KOPT-K1 (cell line): ENCODE data around the gene MFGE8.

Source experiments
- H3K27ac ChIP-seq: fragments of 200-600 bp; sonication (generic); 2 replicates; pipeline ENCODE4 v1.5.1; 2016; ENCODE audit warnings: antibody characterized with exemption, mild to moderate bottlenecking, low read depth, low read length; ENCODE audit not compliant: poor library complexity, severe bottlenecking
- H3K36me3 ChIP-seq: fragments of 200-600 bp; sonication (generic); 2 replicates; pipeline ENCODE4 v1.5.1; 2017; ENCODE audit warnings: antibody characterized with exemption, mild to moderate bottlenecking, low read length, moderate library complexity; ENCODE audit not compliant: insufficient read depth
- H3K9me3 ChIP-seq: fragments of 200-600 bp; sonication (generic); 2 replicates; pipeline ENCODE4 v1.5.1; 2017; ENCODE audit warnings: antibody characterized with exemption, low read length, mild to moderate bottlenecking; ENCODE audit not compliant: insufficient read depth, poor library complexity, severe bottlenecking

MFGE8 gene

DNA sequence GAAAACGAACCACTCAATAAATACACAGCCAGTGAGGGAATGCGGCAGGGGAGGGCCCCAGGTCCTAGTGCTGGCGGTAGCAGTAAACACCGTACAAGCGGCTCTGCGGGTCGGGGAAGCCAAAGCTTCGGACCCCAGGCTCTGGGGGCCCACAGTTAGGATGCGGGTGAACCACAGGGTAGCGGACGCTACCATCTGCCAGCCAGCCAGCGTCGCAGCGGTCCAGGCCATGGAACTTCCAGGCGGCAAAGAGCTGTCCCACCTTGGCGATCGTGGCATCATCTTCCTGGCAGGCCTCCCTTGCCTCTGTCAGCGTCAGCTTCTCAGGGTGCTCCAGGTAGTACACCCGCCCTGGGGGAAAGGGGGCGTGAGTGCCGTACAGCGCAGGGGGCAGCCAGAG, 35.3 kb downstream of the MFGE8 start:
- H3K36me3 ChIP-seq: no peaks in the 10 kb centered on the region
- H3K27ac ChIP-seq: no peak overlapping the region
- H3K9me3 ChIP-seq: no peaks in the 10 kb centered on the region

DNA sequence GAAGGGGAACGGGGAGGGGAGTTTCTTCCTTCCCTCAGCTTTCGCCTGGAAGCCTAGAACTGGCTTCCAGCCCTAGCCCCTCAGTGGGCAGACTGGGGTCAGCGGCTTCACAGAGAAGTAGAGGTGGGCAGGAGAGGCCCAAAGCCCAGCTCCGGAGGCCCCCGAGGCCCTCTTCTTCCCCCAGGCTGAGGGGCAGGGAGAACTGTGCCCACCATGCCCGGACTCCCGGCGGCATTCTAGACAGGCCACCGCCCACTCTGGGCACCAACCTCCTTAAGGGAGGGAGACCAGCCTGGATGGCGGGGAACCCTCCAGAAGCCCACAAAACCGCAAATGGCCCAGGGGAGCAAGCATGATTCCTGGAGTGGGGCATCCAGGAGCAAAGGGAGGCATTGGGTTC, 35.8 kb downstream of the MFGE8 start:
- Histone ChIP-seq H3K36me3 (no peaks in the 10 kb centered on the region), H3K27ac (no peak overlapping the region), H3K9me3 (no peaks in the 10 kb centered on the region)

DNA sequence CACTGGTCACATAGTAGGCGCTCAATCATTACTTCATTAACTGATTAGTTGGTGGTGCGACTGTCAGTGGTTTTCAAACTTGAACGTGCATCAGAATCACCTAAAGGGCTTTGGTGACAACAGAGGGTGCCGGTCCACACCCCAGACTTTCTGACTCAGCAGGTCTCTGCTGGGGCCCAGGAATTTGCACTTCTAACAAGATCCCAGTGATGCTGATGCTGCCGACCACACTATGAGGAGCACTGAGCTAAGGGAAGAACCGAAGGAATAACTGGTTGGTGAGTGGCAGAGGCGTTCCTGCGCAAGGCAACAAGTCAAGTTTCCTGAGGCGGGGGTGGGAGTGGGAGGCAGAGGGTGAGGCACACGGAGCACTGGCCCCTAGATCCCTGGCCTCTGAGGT, 36.6 kb downstream of the MFGE8 start:
- Histone ChIP-seq H3K36me3 (no peaks in the 10 kb centered on the region), H3K27ac (no peak overlapping the region), H3K9me3 (no peaks in the 10 kb centered on the region)

DNA sequence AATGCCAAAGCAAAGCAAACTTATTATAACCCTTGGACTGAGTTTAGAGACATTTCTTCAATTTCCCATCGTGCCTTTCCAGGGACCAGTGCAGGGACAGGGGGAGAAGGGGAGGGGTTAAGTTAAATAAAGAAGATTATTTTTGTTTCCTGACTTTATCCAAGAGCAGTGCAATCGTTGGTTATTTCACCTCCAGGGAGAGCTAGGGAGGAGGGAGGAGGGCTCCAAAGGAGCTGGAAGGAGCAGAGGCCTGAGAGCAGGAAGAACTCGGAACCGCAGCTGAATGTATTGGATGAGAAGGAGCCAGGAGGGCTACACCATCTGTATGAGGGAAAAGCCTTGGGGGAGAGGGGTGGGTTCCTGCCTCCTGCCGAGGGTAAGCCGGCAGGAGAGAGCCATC, 38.5 kb downstream of the MFGE8 start:
- no peaks in the 10 kb centered on the region for H3K36me3 ChIP-seq
- H3K27ac ChIP-seq: no peak overlapping the region
- no peaks in the 10 kb centered on the region for H3K9me3 ChIP-seq

DNA sequence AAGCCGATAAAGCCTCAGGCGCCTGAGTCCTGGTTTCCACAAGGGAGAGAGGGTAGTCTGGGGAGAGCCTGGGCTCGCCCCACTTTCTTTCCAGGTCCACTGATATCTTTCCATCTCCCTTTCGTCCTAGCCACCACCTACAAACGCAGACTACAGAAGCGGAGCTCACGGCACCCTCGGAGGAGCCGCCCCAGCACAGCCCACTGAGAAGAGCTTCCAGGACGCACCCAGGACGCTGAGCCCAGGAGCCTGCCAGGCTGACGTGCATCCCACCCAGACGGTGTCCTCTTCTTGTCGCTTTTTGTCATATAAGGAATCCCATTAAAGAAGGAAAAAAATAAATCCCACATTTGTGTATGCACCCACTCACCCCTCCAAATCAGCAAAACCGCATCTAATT, 38.9 kb downstream of the MFGE8 start:
- no peaks in the 10 kb centered on the region for H3K9me3 ChIP-seq
- H3K36me3 ChIP-seq: no peaks in the 10 kb centered on the region
- H3K27ac ChIP-seq: no peak overlapping the region

DNA sequence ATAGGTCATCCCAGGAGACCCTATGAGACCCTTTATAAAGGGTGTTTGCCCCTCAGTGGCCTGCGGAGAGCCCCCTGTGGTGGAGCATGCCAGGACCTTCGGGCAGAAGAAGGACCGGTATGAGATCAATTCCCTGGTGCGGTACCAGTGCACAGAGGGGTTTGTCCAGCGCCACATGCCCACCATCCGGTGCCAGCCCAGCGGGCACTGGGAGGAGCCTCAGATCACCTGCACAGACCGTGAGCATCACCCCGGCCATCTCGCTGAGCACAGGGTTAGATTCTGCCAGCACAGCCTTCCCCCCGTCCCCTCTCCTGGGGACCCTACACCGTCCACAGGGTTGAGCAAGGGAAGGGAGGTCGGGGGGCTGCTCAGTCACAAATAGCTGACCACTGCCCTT, 39.4 kb downstream of the MFGE8 start:
- Histone ChIP-seq H3K27ac (no peak overlapping the region), H3K9me3 (no peaks in the 10 kb centered on the region)

DNA sequence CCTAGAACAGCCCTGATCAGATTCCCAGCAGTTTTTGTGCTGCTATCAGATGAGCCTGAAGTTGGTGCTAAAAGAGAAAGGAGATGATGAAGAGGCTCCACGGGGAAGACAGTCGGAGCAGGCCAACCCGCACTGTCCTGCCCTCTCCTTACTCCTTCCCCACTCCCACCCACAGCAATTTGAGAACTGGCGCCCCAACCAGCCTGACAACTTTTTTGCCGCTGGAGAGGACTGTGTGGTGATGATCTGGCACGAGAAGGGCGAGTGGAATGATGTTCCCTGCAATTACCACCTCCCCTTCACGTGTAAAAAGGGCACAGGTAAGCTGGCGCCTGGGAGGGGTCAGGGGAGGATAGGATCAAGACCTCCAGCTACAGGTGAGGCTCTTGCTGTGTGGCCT, 40.5 kb downstream of the MFGE8 start:
- no peaks in the 10 kb centered on the region for H3K36me3 ChIP-seq
- H3K9me3 ChIP-seq: no peaks in the 10 kb centered on the region
- no peak overlapping the region for H3K27ac ChIP-seq

More for the DNA sequence above, 39.4 kb downstream of the MFGE8 start:
- no peaks in the 10 kb centered on the region for H3K36me3 ChIP-seq

DNA sequence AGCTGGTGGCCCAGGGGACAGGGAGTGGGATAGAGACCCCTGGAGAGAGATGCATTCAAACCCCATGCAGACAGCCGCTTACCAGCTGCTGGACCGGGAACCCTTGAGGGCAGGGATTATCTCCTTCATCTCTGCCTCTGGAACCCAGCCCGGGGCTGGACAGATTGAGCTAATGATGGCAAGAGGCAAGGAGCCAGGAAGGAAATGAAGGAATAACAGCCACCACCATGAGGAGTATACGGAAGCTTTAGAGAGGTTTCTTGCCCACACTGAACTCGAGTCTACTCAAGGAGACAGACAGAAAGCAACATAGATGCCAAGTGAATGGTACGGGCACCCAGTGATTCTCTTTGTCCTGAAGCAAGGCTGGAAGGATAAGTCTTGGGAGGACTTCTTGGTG, 41.1 kb downstream of the MFGE8 start:
- no peaks in the 10 kb centered on the region for H3K9me3 ChIP-seq
- H3K36me3 ChIP-seq: no peaks in the 10 kb centered on the region
- H3K27ac ChIP-seq: no peak overlapping the region

DNA sequence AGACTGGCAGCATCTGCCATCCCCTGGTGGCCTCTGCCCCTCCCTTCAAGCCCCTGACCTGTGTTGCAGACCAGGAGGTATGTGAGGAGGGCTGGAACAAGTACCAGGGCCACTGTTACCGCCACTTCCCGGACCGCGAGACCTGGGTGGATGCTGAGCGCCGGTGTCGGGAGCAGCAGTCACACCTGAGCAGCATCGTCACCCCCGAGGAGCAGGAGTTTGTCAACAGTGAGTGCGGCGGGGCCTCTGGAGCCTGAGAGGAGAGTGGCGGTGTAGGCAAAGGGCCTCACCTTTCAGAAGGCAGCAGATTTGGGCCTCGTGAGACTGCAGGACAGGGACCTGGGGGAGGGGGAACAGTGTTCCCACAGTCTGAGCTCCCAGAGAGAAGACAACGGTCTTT, 41.9 kb downstream of the MFGE8 start:
- Histone ChIP-seq H3K9me3 (no peaks in the 10 kb centered on the region), H3K36me3 (no peaks in the 10 kb centered on the region), H3K27ac (no peak overlapping the region)

DNA sequence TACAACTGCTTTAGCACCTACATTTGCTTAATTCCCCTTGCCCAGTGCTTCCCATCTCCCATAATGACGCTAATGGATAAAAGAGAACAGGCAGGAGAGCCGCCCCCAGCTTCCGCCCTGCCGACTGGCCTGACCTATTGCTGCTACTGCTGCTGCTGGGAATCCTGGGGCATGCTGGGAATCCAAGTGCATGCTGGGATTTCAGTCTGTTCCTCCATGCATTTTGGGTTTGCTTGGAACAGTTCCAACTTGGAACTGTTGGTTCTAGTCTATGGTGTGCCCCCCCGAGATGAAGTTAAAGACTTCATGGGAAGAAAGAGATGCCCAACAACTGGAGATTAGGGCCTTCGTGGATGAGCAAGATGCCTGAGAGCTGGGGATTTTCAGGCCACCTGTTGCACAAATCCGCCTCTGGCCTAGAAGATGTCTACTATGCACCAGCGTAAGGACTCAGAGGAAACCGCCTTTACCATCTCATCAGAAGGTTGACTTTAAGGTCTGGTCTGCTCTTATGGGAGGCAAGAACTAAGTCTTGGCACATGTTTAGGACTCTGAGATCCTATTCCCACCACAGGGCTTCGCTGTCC, 46.8 kb downstream of the MFGE8 start:
- Histone ChIP-seq H3K36me3 (no peaks in the 10 kb centered on the region), H3K27ac (no peak overlapping the region), H3K9me3 (no peaks in the 10 kb centered on the region)

DNA sequence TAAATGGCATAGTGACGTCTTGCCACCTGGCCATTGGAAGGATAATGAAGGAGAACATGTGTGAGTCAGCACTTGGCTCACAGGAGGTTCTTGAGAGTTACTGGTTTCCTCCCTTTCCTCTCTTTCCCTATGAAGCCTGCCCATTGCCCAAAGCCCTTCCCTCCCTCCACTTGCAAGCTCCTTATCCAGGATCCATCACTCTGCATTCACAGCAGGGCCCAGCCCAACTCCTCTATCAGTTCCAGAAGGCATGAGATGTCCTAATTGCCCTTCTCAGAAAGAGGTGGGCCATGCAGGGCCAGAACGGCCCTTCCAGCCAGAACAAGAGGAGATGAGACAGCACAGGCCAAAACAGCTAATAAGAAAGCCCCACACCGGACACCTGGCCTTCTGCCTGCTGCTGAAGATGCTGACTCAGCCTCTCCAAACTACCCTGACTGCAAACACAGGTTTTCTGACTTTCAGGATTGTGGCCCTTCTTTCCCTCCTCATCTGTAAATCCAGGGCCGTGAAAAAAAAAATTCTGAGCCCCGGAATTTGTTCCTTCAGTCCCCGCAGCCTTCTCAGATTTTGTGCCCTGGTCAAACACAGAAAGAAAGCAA, 47.6 kb downstream of the MFGE8 start:
- Histone ChIP-seq H3K9me3 (no peaks in the 10 kb centered on the region), H3K36me3 (no peaks in the 10 kb centered on the region), H3K27ac (no peak overlapping the region)

DNA sequence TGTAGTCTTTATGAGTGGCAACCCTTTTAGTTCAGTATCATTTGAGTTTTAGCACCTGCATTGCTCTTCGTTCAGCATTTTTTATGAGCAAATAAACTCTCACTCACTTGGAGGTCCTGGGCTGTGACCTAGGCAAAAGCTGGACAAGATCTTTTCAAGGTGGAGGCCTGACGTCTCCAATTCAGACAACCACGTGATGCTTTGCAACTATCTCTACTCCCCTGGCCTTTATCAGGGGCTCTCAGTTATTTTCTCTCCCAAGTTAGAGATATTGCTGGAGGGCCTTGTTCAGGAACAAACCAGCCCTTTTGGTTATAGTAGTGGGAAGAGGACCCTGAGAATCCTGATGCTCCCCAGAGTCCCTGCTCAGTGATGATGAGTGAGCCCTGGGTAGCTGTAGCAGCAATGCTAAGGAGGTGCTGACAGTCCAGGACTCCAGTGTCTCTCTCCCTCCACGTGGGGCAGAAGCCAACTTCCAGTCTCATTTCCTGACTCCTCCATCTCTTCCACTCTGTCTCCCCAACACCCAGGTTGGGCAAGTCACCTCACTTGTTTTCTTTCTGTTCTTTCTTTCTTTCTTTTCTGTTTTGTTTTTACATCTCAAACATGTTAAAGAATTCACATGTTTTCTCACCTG, 48.2 kb downstream of the MFGE8 start:
- Histone ChIP-seq H3K27ac (no peak overlapping the region), H3K36me3 (no peaks in the 10 kb centered on the region), H3K9me3 (no peaks in the 10 kb centered on the region)

DNA sequence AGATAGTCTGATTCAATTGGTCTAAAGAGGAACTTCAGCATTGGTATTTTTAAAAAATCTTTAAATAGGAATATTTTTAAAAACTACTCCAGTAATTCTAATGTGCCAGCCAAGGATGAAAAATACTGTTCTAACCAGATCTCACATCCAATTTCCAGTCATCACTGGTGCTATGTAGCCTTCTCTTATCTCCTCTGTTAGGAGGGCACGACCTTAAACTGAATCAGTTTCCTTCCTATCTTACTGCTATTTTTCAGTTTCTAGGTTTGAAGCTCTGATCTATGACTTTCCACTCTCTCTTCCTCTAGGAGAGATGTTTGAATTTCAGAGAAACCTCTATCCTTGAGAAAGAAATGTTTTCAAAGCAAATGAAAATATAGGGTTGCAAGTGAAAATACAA, 49.8 kb downstream of the MFGE8 start:
- no peak overlapping the region for H3K27ac ChIP-seq
- no peaks in the 10 kb centered on the region for H3K36me3 ChIP-seq
- H3K9me3 ChIP-seq: no peaks in the 10 kb centered on the region

DNA sequence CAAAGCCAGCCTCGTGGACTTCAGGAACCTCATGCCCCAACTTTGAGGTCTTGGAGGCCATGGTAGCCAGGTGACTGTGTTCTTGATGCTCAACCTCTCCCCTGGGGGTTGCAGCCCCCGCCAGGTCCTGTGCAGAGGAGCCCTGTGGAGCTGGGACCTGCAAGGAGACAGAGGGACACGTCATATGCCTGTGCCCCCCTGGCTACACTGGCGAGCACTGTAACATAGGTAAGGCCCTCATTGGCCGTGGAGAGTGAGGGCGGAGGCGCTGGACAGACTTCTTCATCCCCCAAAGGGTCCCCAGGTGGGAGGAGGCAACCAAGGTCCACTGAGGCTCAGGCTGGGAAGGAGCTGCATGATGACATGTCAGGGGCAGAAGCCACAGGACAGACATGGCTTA, 53.0 kb downstream of the MFGE8 start:
- Histone ChIP-seq H3K27ac (no peak overlapping the region), H3K9me3 (peaks cover under 1% of the 10 kb centered on the region), H3K36me3 (no peaks in the 10 kb centered on the region)

DNA sequence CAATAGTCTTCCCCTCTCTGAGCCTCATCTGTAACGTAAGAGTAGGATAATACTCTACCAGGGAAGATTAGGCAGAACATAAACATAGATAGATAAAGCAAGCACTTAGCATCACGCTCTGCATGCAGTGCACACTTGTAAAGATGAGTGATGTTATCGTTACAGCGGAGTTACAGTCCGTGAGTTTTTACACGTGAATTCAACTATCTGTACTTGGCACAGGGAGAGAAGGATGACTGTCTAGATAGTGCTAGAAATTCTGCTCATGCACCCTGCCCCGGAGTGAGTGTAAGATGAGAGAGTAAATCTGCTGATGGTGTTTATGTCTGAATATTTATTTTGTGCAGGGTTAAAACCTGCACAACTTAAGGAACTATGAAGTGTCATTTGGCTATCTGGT, 53.6 kb downstream of the MFGE8 start:
- Histone ChIP-seq H3K9me3 (peaks cover 7% of the 10 kb centered on the region), H3K27ac (no peak overlapping the region), H3K36me3 (no peaks in the 10 kb centered on the region)

DNA sequence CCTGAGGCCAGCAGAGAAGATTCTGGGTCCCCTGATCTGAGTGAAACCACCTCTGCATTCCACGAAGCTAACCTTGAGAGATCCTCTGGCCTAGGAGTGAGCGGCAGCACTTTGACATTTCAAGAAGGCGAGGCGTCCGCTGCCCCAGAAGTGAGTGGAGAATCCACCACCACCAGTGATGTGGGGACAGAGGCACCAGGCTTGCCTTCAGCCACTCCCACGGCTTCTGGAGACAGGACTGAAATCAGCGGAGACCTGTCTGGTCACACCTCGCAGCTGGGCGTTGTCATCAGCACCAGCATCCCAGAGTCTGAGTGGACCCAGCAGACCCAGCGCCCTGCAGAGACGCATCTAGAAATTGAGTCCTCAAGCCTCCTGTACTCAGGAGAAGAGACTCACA, 54.2 kb downstream of the MFGE8 start:
- Histone ChIP-seq H3K9me3 (peaks cover 13% of the 10 kb centered on the region), H3K36me3 (no peaks in the 10 kb centered on the region), H3K27ac (no peak overlapping the region)
